RPMI7951 (cell line): Measurements from ENCODE around the gene GART. TPM values are rescaled to one million over a fixed set of nuclear protein-coding genes. Genes with fewer than 3 reads are reported as not detected.
"Not testable (repeated sequence)": the region's sequence is repeated elsewhere in the genome, so short reads cannot be mapped to it uniquely, and the experiment has no call there.

Experiments
- DNase-seq: peaks from one replicate; pipeline ENCODE4 v3.0.0-alpha.2; 2012; ENCODE audit warnings: low read depth
- total RNA-seq: library from RNA; depleted of rRNA; stranded (reverse); fragments of >200 nt; shearing (Covaris generic); gene quantifications from 2 replicates; pipeline ENCODE4 v1.2.3, GENCODE V29; 2014; rRNA removed

Gene GART
- total RNA-seq, 1 experiment from 2014 or later: 67.6 TPM

DNA sequence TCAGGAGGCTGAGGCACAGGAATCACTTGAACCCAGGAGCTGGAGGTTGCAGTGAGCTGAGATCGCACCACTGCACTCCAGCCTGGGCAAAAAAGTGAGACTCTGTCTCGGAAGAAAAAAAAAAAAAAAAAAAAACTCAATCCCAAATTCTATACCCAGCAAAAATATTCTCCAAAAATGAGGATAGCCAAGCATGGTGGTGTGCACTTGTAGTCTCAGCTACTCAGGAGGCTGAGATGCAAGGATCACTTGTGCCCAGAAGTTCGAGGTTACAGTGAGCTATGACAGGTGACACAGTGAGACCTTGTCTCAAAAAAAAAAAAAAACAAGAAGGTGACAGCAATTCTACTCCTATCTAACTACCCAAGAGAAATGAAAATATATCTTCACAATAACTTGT lies 68.6 kb downstream of the GART start:
- DNase-seq: no peak

DNA sequence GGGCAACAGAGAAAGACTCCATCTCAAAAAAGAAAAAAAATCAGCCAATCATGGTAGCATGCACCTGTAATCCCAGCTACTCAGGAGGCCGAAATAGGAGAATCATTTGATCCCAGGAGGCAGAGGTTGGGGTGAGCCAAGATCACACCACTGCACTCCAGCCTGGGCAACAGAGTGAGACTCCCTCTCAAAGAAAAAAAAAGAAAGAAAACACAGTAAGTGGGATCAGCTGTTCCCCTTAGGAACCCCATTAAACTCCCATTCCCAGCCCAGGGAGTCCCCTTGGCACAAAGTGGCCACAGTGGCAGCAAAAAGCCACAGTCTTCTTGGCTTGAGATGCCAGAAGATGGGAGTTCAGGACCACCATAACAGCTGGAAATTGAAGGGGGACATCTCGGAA lies 71.2 kb downstream of the GART start:
- DNase-seq: no peak

DNA sequence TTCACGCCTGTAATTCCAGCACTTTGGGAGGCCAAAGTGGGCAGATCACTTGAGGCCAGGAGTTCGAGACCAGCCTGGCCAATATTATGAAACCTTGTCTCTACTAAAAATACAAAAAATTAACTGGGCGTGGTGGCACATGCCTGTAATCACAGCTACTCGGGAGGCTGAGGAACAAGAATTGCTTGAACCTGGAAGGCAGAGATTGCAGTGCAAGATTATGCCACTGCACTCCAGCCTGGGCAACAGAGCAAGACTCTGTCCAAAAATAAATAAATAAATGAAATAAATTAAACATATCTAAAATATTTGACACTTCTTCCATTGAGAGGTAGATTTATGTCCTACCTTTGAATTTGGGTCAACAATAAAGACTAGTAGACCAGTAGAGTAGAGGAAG lies 72.7 kb downstream of the GART start:
- not testable (repeated sequence) for DNase-seq

DNA sequence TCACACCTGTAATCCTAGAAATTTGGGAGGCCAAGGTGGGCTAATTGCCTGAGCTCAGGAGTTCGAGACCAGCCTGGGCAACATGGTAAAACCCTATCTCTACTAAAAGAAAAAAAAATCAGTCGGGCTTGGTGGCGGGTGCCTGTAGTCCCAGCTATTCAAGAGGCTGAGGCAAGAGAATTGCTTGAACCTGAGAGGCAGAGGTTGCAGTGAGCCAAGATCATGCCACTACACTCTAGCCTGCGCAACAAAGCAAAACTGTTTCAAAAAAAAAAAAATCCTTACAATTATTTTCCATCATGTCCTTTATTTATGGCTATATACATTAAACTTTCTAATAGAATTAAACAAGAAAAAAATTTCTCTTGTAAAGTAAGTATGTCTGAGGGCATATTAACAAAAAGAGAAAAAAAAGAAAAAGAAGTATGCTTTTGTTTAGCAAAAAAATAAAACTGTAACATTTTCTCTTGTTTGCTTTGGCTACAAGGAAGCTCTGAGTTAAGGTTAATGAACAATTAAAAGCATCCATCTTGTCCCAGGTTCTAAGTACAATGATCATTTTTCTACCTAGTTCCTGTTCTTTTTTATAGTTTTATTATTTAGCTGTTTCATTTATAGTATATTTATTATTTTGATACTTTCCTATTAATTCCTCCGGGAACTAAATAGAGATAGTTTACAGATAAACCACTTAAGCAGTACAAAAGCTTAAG lies 80.2 kb downstream of the GART start:
- no peak for DNase-seq

DNA sequence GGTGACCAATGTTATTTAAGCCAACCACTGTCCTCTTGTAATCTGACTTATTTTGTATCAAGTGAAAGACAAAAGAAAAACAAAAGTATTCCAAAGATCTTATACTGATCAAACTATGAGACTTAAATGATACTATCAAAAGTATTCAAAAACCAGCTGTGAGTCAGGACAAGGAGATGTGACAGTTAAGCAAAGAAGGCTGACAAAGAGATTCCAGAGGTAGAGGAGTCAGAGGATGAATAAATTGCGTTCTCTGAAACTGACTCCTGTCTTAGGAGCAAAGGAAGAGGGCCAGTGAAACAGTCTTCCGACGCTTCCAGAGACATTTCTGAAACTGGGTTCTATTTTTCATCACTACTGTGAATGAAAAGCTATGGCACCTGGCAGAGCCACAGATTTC lies 83.1 kb downstream of the GART start:
- no peak for DNase-seq

DNA sequence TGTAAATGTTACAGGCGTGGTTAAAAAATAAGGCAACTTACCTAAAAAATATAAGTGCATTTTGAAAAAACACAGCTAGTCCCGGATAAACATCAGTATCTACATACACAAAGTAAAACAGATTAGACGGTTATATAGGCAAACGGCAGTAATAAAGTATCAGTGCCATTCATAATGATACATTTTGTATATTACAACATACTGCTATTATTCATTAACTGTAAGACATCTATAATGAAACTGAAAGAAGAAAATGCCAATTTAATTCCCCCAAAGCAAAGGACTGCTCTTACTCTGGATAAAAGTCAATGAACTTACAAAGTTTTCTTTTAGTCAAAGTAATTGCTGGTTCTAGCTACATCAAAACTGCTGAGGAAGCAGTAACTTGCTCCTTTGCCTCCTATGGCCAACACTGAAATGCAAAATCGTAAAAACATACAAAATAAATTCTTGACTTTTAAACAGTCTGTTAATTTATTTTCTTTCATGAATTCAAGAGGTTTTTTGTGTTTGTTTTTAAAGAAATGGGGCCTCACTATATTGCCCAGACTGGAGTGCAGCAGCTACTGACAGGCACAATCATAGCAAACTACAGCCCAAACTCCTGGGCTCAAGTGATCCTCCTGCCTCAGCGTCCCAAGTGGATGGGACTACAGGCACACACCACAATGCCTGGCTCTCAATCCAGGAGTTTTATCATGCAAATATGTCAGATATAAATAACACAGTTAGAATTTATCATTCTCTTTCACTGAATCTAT lies 86.1 kb downstream of the GART start:
- no peak for DNase-seq

Other genes starting within 250 kb of the GART start
- gene IFNAR1, start 217.1 kb downstream of the GART start, total RNA-seq: 16.7 and 19.3 TPM in 2 replicates
- 55.3 and 78.7 TPM in 2 replicates for gene IFNGR2, start 138.7 kb downstream of the GART start, total RNA-seq
- gene TMEM50B, start 62.1 kb downstream of the GART start, total RNA-seq: 35.9 and 37.3 TPM in 2 replicates
- 2.0 and 2.6 TPM in 2 replicates for gene DNAJC28, start 50.4 kb downstream of the GART start, total RNA-seq
- gene SON, start 921 bp upstream of the GART start, total RNA-seq: 109 and 170 TPM in 2 replicates
- gene DONSON, start 46.6 kb upstream of the GART start, total RNA-seq: 36.8 and 48.8 TPM in 2 replicates
- gene CRYZL1, start 99.6 kb upstream of the GART start, total RNA-seq: 11.9 and 12.4 TPM in 2 replicates
- gene ITSN1, start 100.4 kb upstream of the GART start, total RNA-seq: 25.8 and 32.0 TPM in 2 replicates